Right lobe of liver (tissue), 6 donors: ENCODE measurements around the gene NID2. TPM values are rescaled to one million over a fixed set of nuclear protein-coding genes. Genes with fewer than 3 reads are reported as not detected.

Experiments
- ATAC-seq, 4 donors: fragments of 200-7000 bp; cut with Tn5 transposase; one replicate each; pipeline ENCODE4 v1.9.1; 2020; ENCODE audit warnings: mild to moderate bottlenecking in 4 of 4, moderate library complexity in 4 of 4
- DNase-seq, 3 donors: peaks; one replicate each; pipeline ENCODE4 v3.0.0-alpha.2; 2020
- H3K27ac ChIP-seq, 3 donors: fragments of 200-600 bp; one replicate each; pipeline ENCODE4 v1.8.0; 2022
- H3K27me3 ChIP-seq, 2 donors: fragments of 200-600 bp; one replicate each; pipeline ENCODE4 v1.8.0; 2022
- H3K36me3 ChIP-seq, 4 donors: fragments of 200-600 bp; sonication (generic) in 1 of 4; one replicate each; pipeline versions ENCODE4 v1.5.1 to v1.8.0; 2017 to 2022; ENCODE audit warnings: control low read depth in 1 of 4
- H3K4me1 ChIP-seq, 4 donors: fragments of 200-600 bp; sonication (generic) in 1 of 4; one replicate each; pipeline versions ENCODE4 v1.5.1 to v1.8.0; 2017 to 2022; ENCODE audit warnings: control low read depth in 1 of 4
- H3K4me3 ChIP-seq, 3 donors: fragments of 200-600 bp; one replicate each; pipeline ENCODE4 v1.8.0; 2022
- H3K9me3 ChIP-seq, 4 donors: fragments of 200-600 bp; sonication (generic) in 1 of 4; one replicate each; pipeline versions ENCODE4 v1.5.1 to v1.8.0; 2017 to 2022; ENCODE audit warnings: control low read depth in 1 of 4
- CTCF ChIP-seq, 4 donors: fragments of 200-600 bp in 3 of 4; fragments of 450-650 bp in 1 of 4; IDR thresholded peaks; one replicate each; pipeline versions ENCODE4 v1.5.1 to v1.8.0; 2016 to 2022; ENCODE audit warnings: antibody characterized with exemption in 4 of 4, mild to moderate bottlenecking in 2 of 4
- POLR2A ChIP-seq: fragments of 450-650 bp; IDR thresholded peaks from one replicate; pipeline ENCODE4 v1.6.1; 2017; ENCODE audit warnings: antibody characterized with exemption, mild to moderate bottlenecking
- WGBS: methylation state at CpG from one replicate; pipeline ENCODE4 v1.1.6; 2018; ENCODE audit warnings: low coverage, low lambda C conversion rate; ENCODE audit not compliant: insufficient coverage; ENCODE audit errors: missing lambda C conversion rate; 5-methylcytosine and 5-hydroxymethylcytosine counted together
- intact Hi-C, 2 donors: fragments of 100-400 bp; cut with DNase I; formaldehyde crosslinking; loops; one replicate each; pipeline versions ENCODE4 v1.11.2 to v1.14.1; 2022
- total RNA-seq, 6 experiments: library from RNA; depleted of rRNA in 2 of 6; stranded (reverse); fragments of >200 nt in 2 of 6; fragmentation: NEBNext Ultra II Directional in 3 of 6; extraction: Animal tissue kit (Norgen Biotek cat#: 25700) in 3 of 6; gene quantifications; one replicate each; pipeline versions ENCODE4 v1.1.0 to v1.2.4, GENCODE V29; 2016 to 2023
- donor health status: DM: no; HTN: yes; CAD: no.
- donor health status: DM: no; HTN: no; CAD: no.
- donor health status: DM: no; HTN: no; CAD: no.
- donor health status: DM: no; HTN: yes; CAD: no.
- donor health status: DM: no; HTN: yes; CAD: no.

Gene NID2
- total RNA-seq, 6 experiments from 2014 or later: 1.7 to 12.9 (median 4.5) TPM

- H3K36me3 ChIP-seq: no peaks in the 10 kb centered on the region
- H3K27ac ChIP-seq: no peak overlapping the region
- intact Hi-C loops: no loop called here
- no peak for TF ChIP-seq POLR2A
- TF ChIP-seq CTCF (IDR thresholded peaks at IDR 0.05): no peak
- H3K9me3 ChIP-seq: no peaks in the 10 kb centered on the region
- no peaks in the 10 kb centered on the region for H3K4me1 ChIP-seq
- DNase-seq (no peak), ATAC-seq (no peak)
- WGBS: 74% methylated on average over 8 of the region's 8 CpGs
- H3K4me3 ChIP-seq: no peak overlapping the region
- H3K27me3 ChIP-seq: no peaks in the 10 kb centered on the region
Measured at GRCh38 chr14:52103416-52103815, 34.6 kb upstream of the NID2 start.

- Histone ChIP-seq H3K27ac (no peak overlapping the region), H3K36me3 (no peaks in the 10 kb centered on the region), H3K4me3 (no peak overlapping the region), H3K9me3 (no peaks in the 10 kb centered on the region), H3K27me3 (no peaks in the 10 kb centered on the region), H3K4me1 (no peaks in the 10 kb centered on the region)
- no peak for ATAC-seq
- no peak for TF ChIP-seq POLR2A
- no peak for TF ChIP-seq CTCF (IDR thresholded peaks at IDR 0.05)
- intact Hi-C loops: no loop called here
- WGBS: 63% methylated on average over 4 of the region's 4 CpGs
- no peak for DNase-seq
Measured at GRCh38 chr14:52095794-52096193, 26.9 kb upstream of the NID2 start.

- H3K9me3 ChIP-seq: no peaks in the 10 kb centered on the region
- TF ChIP-seq CTCF (IDR thresholded peaks at IDR 0.05): no peak
- no peak for TF ChIP-seq POLR2A
- no peak for DNase-seq
- no peaks in the 10 kb centered on the region for H3K36me3 ChIP-seq
- H3K27ac ChIP-seq: no peak overlapping the region
- intact Hi-C loops: no loop called here
- H3K4me1 ChIP-seq: no peaks in the 10 kb centered on the region
- 50% methylated on average over 3 of the region's 3 CpGs for WGBS
- H3K27me3 ChIP-seq: no peaks in the 10 kb centered on the region
- H3K4me3 ChIP-seq: no peak overlapping the region
- no peak for ATAC-seq
Measured at GRCh38 chr14:52095336-52095735, 26.5 kb upstream of the NID2 start.

GRCh38 chr14:52094546-52095271, 25.9 kb upstream of the NID2 start:
- no peak overlapping the region for H3K27ac ChIP-seq
- intact Hi-C loops: no loop called here
- no peaks in the 10 kb centered on the region for H3K27me3 ChIP-seq
- no peaks in the 10 kb centered on the region for H3K9me3 ChIP-seq
- DNase-seq (no peak), ATAC-seq (no peak)
- H3K36me3 ChIP-seq: no peaks in the 10 kb centered on the region
- TF ChIP-seq POLR2A (no peak), CTCF (IDR thresholded peaks at IDR 0.05) (no peak)
- no peak overlapping the region for H3K4me3 ChIP-seq
- WGBS: 38% methylated on average over 4 of the region's 4 CpGs
- no peaks in the 10 kb centered on the region for H3K4me1 ChIP-seq

- Histone ChIP-seq H3K9me3 (no peaks in the 10 kb centered on the region), H3K4me1 (no peaks in the 10 kb centered on the region), H3K27ac (no peak overlapping the region), H3K4me3 (no peak overlapping the region), H3K36me3 (no peaks in the 10 kb centered on the region), H3K27me3 (no peaks in the 10 kb centered on the region)
- intact Hi-C loops: no loop called here
- ATAC-seq (no peak), DNase-seq (no peak)
- no peak for TF ChIP-seq CTCF (IDR thresholded peaks at IDR 0.05)
- no peak for TF ChIP-seq POLR2A
Measured at GRCh38 chr14:52091928-52092327, 23.1 kb upstream of the NID2 start.
